Neural crest cell (in vitro differentiated cells): ENCODE data around the gene PSMB7. TPM values are rescaled to one million over a fixed set of nuclear protein-coding genes. Genes with fewer than 3 reads are reported as not detected.

Experiments used
- DNase-seq: peaks from one replicate; pipeline ENCODE4 v3.0.0; 2021; ENCODE audit warnings: low read depth, mixed read lengths, low spot score
- H3K27ac Mint-ChIP-seq: one replicate; pipeline ENCODE4 v1.8.0; 2021; ENCODE audit warnings: mild to moderate bottlenecking, mixed read lengths; ENCODE audit not compliant: unreplicated experiment
- H3K27me3 Mint-ChIP-seq: 2 replicates; pipeline ENCODE4 v1.8.0; 2021; ENCODE audit warnings: low read depth, mild to moderate bottlenecking, mixed read lengths
- H3K36me3 Mint-ChIP-seq: 2 replicates; pipeline ENCODE4 v1.8.0; 2021; ENCODE audit warnings: low read depth, mild to moderate bottlenecking, mixed read lengths
- H3K4me1 Mint-ChIP-seq: 2 replicates; pipeline ENCODE4 v1.8.0; 2021; ENCODE audit warnings: mixed read lengths
- H3K4me3 Mint-ChIP-seq: one replicate; pipeline ENCODE4 v1.8.0; 2021; ENCODE audit warnings: mild to moderate bottlenecking, mixed read lengths
- H3K9me3 Mint-ChIP-seq: 2 replicates; pipeline ENCODE4 v1.8.0; 2021; ENCODE audit warnings: mixed read lengths
- total RNA-seq: library from RNA; stranded (reverse); gene quantifications from 2 replicates; pipeline ENCODE4 v1.2.1, GENCODE V29; 2021
- TF ChIP-seq, protein P1 (sequence below): fragments of 200-600 bp; sonication (generic); conservative IDR thresholded peaks from 2 replicates; pipeline ENCODE4 v1.5.0; 2021; ENCODE audit warnings: antibody characterized with exemption, mild to moderate bottlenecking

Gene PSMB7
- total RNA-seq, 1 donor from 2014 or later = 196 TPM

DNA sequence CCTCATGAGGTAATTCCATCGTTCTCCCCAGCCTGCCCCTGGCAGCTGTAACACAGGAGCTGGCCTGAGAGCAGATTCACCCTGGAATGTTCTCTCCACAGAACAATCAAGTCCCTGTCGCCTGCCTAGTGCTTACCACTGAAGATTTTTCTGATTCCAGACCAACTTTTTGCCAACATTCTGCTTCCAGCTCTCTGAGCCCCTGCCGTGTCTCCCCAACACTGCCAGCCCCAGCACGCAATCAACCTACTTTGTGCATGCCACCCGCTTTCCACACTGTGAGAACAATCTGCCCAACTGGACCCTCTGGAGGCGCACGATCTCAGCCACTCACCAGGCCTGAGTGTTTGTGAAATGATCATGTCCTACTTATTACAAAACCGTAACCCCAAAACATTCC is 62.6 kb downstream of the PSMB7 start:
- Mint-ChIP-seq H3K27ac (no peak overlapping the region), H3K4me3 (peak overlapping the region; percentile 49), H3K36me3 (peaks cover 23% of the 10 kb centered on the region), H3K4me1 (peaks cover 32% of the 10 kb centered on the region), H3K27me3 (no peaks in the 10 kb centered on the region), H3K9me3 (no peaks in the 10 kb centered on the region)
- TF ChIP-seq, protein P1, sequence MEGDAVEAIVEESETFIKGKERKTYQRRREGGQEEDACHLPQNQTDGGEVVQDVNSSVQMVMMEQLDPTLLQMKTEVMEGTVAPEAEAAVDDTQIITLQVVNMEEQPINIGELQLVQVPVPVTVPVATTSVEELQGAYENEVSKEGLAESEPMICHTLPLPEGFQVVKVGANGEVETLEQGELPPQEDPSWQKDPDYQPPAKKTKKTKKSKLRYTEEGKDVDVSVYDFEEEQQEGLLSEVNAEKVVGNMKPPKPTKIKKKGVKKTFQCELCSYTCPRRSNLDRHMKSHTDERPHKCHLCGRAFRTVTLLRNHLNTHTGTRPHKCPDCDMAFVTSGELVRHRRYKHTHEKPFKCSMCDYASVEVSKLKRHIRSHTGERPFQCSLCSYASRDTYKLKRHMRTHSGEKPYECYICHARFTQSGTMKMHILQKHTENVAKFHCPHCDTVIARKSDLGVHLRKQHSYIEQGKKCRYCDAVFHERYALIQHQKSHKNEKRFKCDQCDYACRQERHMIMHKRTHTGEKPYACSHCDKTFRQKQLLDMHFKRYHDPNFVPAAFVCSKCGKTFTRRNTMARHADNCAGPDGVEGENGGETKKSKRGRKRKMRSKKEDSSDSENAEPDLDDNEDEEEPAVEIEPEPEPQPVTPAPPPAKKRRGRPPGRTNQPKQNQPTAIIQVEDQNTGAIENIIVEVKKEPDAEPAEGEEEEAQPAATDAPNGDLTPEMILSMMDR = no peak
- no peak for DNase-seq

- TF ChIP-seq, protein P1 = no peak
- H3K4me3 Mint-ChIP-seq = peak overlapping the region; percentile 27
- H3K27ac Mint-ChIP-seq = peak overlapping the region; percentile 7
- H3K9me3 Mint-ChIP-seq = no peaks in the 10 kb centered on the region
- H3K4me1 Mint-ChIP-seq = peaks cover 26% of the 10 kb centered on the region
- no peak for DNase-seq
- H3K27me3 Mint-ChIP-seq = no peaks in the 10 kb centered on the region
- peaks cover 23% of the 10 kb centered on the region for H3K36me3 Mint-ChIP-seq
Observed at GRCh38 chr9:124351672-124352468, 63.4 kb downstream of the PSMB7 start.

DNA sequence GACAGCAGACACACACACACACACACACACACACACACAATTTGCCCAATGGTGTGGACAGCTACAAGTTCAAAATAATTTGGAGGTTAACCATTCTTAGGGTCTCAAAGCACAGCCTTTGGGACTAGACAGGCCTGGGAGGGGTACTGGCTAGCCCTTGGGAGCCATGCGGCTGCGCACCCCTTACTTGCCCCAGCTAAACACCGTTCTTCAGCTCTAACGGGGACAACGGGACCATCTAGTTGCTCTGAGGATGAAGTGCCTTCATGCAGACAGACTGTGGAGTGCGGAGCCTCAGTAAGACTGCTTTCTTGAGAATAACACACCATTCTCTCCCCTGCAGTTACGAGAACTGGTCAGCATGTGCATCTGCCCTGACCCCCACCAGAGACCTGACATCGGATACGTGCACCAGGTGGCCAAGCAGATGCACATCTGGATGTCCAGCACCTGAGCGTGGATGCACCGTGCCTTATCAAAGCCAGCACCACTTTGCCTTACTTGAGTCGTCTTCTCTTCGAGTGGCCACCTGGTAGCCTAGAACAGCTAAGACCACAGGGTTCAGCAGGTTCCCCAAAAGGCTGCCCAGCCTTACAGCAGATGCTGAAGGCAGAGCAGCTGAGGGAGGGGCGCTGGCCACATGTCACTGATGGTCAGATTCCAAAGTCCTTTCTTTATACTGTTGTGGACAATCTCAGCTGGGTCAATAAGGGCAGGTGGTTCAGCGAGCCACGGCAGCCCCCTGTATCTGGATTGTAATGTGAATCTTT is 64.6 kb downstream of the PSMB7 start:
- peak overlapping the region; percentile 78 for H3K27ac Mint-ChIP-seq
- no peaks in the 10 kb centered on the region for H3K27me3 Mint-ChIP-seq
- DNase-seq = no peak
- peaks cover 25% of the 10 kb centered on the region for H3K4me1 Mint-ChIP-seq
- H3K4me3 Mint-ChIP-seq = peak overlapping the region; percentile 54
- TF ChIP-seq, protein P1 = no peak
- H3K36me3 Mint-ChIP-seq = peaks cover 23% of the 10 kb centered on the region
- no peaks in the 10 kb centered on the region for H3K9me3 Mint-ChIP-seq

DNA sequence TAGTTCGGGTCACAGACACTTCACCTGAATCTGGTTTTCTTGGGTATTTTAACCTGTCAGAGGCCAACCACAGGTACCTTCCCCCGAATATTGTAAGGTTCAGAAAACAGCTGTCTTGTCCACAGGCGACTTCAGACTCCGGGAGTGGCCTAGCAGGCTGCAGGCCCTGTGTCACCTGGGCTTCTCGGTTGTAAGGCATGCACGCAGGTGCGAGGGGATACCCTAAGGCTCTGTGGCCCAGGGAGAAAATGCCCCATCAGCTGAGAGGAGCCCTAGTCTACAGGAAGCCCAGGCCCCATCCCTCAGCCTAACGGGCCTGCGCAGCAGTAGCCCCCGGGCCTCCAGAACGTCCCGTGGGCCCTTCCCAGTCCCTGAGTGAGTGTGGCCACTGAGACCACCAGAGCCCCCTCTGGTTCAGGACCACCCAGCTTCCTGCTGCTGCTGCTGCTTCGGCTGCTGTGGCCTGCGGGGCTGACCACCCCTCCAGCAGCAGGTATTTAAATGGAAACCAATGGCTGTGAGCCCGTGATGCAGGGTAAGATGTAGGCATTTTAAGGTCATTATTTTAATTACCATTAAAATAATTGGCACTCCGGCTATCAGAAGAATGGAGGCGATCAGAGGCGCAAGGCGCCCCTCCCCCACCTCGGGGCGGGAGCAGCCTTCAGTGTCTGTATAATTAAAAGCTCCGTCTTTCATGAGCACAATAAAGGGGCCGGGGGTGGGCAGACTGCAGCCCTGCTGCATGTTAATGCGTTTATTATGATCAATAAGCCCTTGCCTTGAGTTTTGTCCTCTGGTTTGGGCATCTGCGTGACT is 65.4 kb downstream of the PSMB7 start:
- Mint-ChIP-seq H3K9me3 (no peaks in the 10 kb centered on the region), H3K27ac (no peak overlapping the region), H3K27me3 (no peaks in the 10 kb centered on the region), H3K4me1 (peaks cover 25% of the 10 kb centered on the region), H3K36me3 (peaks cover 23% of the 10 kb centered on the region), H3K4me3 (peak overlapping the region; percentile 54)
- TF ChIP-seq, protein P1 = no peak
- no peak for DNase-seq

DNA sequence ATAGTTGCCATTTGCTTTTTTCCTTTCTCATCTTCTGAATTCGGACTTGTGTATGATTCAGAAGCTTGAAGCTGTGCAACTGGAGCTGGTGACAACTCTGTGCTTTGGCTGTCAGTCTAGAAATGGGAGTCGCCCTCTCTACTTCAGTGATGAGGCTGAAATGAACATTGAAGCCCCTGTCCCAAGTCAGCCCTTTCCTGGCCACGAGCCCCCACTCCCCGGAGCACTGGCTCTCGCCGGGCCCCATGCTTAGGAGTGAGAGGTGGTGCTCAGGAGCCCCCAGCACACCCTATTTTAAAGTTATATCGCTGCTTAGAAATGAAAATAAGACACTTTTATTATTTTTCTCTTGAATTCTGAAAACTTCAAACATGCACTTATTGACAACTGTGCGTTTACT is 66.0 kb downstream of the PSMB7 start:
- H3K36me3 Mint-ChIP-seq = peaks cover 19% of the 10 kb centered on the region
- no peak for DNase-seq
- H3K9me3 Mint-ChIP-seq = no peaks in the 10 kb centered on the region
- H3K27ac Mint-ChIP-seq = no peak overlapping the region
- H3K27me3 Mint-ChIP-seq = no peaks in the 10 kb centered on the region
- TF ChIP-seq, protein P1 = no peak
- H3K4me1 Mint-ChIP-seq = peaks cover 25% of the 10 kb centered on the region
- no peak overlapping the region for H3K4me3 Mint-ChIP-seq
